Adrenal gland (tissue), 12 donors: ENCODE data around the gene NRXN3. TPM values are rescaled to one million over a fixed set of nuclear protein-coding genes. Genes with fewer than 3 reads are reported as not detected.

Experiments used
- DNase-seq, 7 donors: peaks; one replicate each; pipeline ENCODE4 v3.0.0-alpha.2; 2019 to 2020
- H3K27ac ChIP-seq, 5 donors: fragments of 200-600 bp; sonication (generic) in 4 of 5; 1 replicate in 3 of 5; 2 replicates in 2 of 5; pipeline versions ENCODE4 v1.5.1 to v1.8.0; 2016 to 2020; ENCODE audit warnings: mild to moderate bottlenecking in 1 of 5
- H3K27me3 ChIP-seq: fragments of 200-600 bp; 2 replicates; pipeline ENCODE4 v1.8.0; 2021
- H3K36me3 ChIP-seq, 2 donors: fragments of 200-600 bp; replicated peaks in 1 of 2; 1 replicate in 1 of 2; 2 replicates in 1 of 2; pipeline versions ENCODE4 v1.5.1 to v1.8.0; 2018 to 2022
- H3K4me1 ChIP-seq, 2 donors: fragments of 200-600 bp; replicated peaks in 1 of 2; 1 replicate in 1 of 2; 2 replicates in 1 of 2; pipeline versions ENCODE4 v1.5.1 to v1.8.0; 2018 to 2021
- H3K4me3 ChIP-seq, 4 donors: fragments of 200-600 bp; sonication (generic) in 3 of 4; one replicate each; pipeline ENCODE4 v1.5.1; 2016 to 2018
- H3K9me3 ChIP-seq, 3 donors: fragments of 200-600 bp; sonication (generic) in 1 of 3; replicated peaks in 1 of 3; 1 replicate in 2 of 3; 2 replicates in 1 of 3; pipeline versions ENCODE4 v1.5.1 to v1.8.0; 2016 to 2021
- CTCF ChIP-seq, 6 experiments: fragments of 450-650 bp in 4 of 6; fragments of 200-600 bp in 2 of 6; sonication (generic) in 1 of 6; IDR thresholded peaks; 1 replicate in 5 of 6; 2 replicates in 1 of 6; pipeline versions ENCODE4 v1.5.1 to v1.8.0; 2016 to 2021; ENCODE audit warnings: antibody characterized with exemption in 6 of 6, mild to moderate bottlenecking in 2 of 6, moderate library complexity in 1 of 6
- POLR2A ChIP-seq, 2 donors: fragments of 450-650 bp; IDR thresholded peaks; one replicate each; pipeline ENCODE4 v1.6.1; 2017; ENCODE audit warnings: antibody characterized with exemption in 2 of 2, mild to moderate bottlenecking in 2 of 2, moderate library complexity in 1 of 2
- WGBS, 4 donors: extraction: QIAGEN DNeasy Blood & Tissue Kit in 2 of 4; methylation state at CpG; one replicate each; pipeline versions ENCODE4 v1.1.5 to v1.1.7; 2013 to 2017; 5-methylcytosine and 5-hydroxymethylcytosine counted together
- intact Hi-C, 2 donors: fragments of 100-400 bp; cut with DNase I; formaldehyde crosslinking; loops; one replicate each; pipeline versions ENCODE4 v1.14.1 to v1.15.0; 2022 to 2023
- polyA plus RNA-seq, 3 donors: library from polyadenylated mRNA; stranded (reverse); fragments of 200-250 nt in 2 of 3; fragments of 350-450 nt in 1 of 3; fragmentation: Illumina TruSeq in 1 of 3; extraction: RNeasy Lipid Tissue Mini Kit (QIAGEN cat#74804) in 1 of 3; gene quantifications; one replicate each; pipeline ENCODE4 v1.2.3, GENCODE V29; 2013 to 2014
- total RNA-seq, 9 donors: library from RNA; depleted of rRNA in 4 of 9; stranded (reverse); fragments of >200 nt in 4 of 9; fragments of 120-200 nt in 1 of 9; fragmentation: NEBNext Ultra II Directional in 1 of 9; extraction: Animal tissue kit (Norgen Biotek cat#: 25700) in 1 of 9; gene quantifications; one replicate each; pipeline versions ENCODE4 v1.1.0 to v1.2.4, GENCODE V29; 2013 to 2023
- donor health status: healthy with polysubstance abuse.
- donor health status: Bipolar disorder and iron deficiency.
- donor health status: DM: yes; HTN: yes; CAD: no.
- donor health status: DM: no; HTN: no; CAD: no.
- donor health status: DM: no; HTN: no; CAD: no.
- donor health status: DM: yes; HTN: yes; CAD: no.

The NRXN3 gene
- total and polyA plus RNA-seq, 12 donors: 0.09 to 8.5 (median 1.6) TPM

- H3K4me1 ChIP-seq: peaks cover 0 to 7% of the 10 kb centered on the region in 2 donors
- WGBS, 4 donors: 30 to 43% (median 31%) methylated on average over 4 of the region's 4 CpGs
Measured at GRCh38 chr14:79576424-79576823, 1406.3 kb downstream of the NRXN3 start.

GRCh38 chr14:79578470-79578869, 1408.3 kb downstream of the NRXN3 start:
- H3K9me3 ChIP-seq: no peaks in the 10 kb centered on the region
- H3K36me3 ChIP-seq: no peaks in the 10 kb centered on the region
- 72 to 82% (median 76%) methylated on average over 2 to 3 of the region's 3 CpGs for WGBS, 4 donors
- TF ChIP-seq POLR2A (IDR thresholded peaks at IDR 0.05) (no peak), CTCF (IDR thresholded peaks at IDR 0.05) (no peak)
- H3K27me3 ChIP-seq: no peaks in the 10 kb centered on the region
- no peak for DNase-seq
- H3K4me3 ChIP-seq: no peak overlapping the region
- intact Hi-C loops: no loop called here
- H3K27ac ChIP-seq: no peak overlapping the region
- peaks cover 0 to 7% of the 10 kb centered on the region in 2 donors for H3K4me1 ChIP-seq

More at GRCh38 chr14:79576424-79576823, 1406.3 kb downstream of the NRXN3 start:
- Histone ChIP-seq H3K4me3 (no peak overlapping the region), H3K9me3 (no peaks in the 10 kb centered on the region), H3K36me3 (no peaks in the 10 kb centered on the region), H3K27me3 (no peaks in the 10 kb centered on the region), H3K27ac (no peak overlapping the region)
- intact Hi-C loops: no loop called here
- DNase-seq: peak in 5 of 7 donors; percentile 18 to 59 (median 29)
- no peak for TF ChIP-seq POLR2A (IDR thresholded peaks at IDR 0.05)
- no peak for TF ChIP-seq CTCF (IDR thresholded peaks at IDR 0.05)

- Histone ChIP-seq H3K27me3 (no peaks in the 10 kb centered on the region), H3K9me3 (no peaks in the 10 kb centered on the region), H3K36me3 (no peaks in the 10 kb centered on the region), H3K4me3 (no peak overlapping the region), H3K4me1 (peaks cover 0 to 7% of the 10 kb centered on the region in 2 donors), H3K27ac (no peak overlapping the region)
- TF ChIP-seq POLR2A (IDR thresholded peaks at IDR 0.05) (no peak), CTCF (IDR thresholded peaks at IDR 0.05) (no peak)
- intact Hi-C loops: no loop called here
- 22 to 30% (median 25%) methylated on average over 2 of the region's 2 CpGs for WGBS, 4 donors
- DNase-seq: no peak
Measured at GRCh38 chr14:79580414-79580813, 1410.2 kb downstream of the NRXN3 start.

- H3K4me3 ChIP-seq: no peak overlapping the region
- no peak overlapping the region for H3K27ac ChIP-seq
- no peaks in the 10 kb centered on the region for H3K36me3 ChIP-seq
- TF ChIP-seq POLR2A (IDR thresholded peaks at IDR 0.05) (no peak), CTCF (IDR thresholded peaks at IDR 0.05) (no peak)
- intact Hi-C loops: no loop called here
- DNase-seq: no peak
- WGBS, 4 donors: 66 to 83% (median 76%) methylated on average over 4 of the region's 4 CpGs
- H3K27me3 ChIP-seq: no peaks in the 10 kb centered on the region
- H3K4me1 ChIP-seq: peaks cover 0 to 7% of the 10 kb centered on the region in 2 donors
- no peaks in the 10 kb centered on the region for H3K9me3 ChIP-seq
Measured at GRCh38 chr14:79580906-79581305, 1410.7 kb downstream of the NRXN3 start.
